TTC549 (cell line): ENCODE results near the gene NUP210L.

Experiments used
- FAIRE-seq: peaks from 2 replicates; lab custom pipeline; 2012; peaks lifted over from hg19 to GRCh38; lab: Jason Lieb, UNC

Gene NUP210L

DNA sequence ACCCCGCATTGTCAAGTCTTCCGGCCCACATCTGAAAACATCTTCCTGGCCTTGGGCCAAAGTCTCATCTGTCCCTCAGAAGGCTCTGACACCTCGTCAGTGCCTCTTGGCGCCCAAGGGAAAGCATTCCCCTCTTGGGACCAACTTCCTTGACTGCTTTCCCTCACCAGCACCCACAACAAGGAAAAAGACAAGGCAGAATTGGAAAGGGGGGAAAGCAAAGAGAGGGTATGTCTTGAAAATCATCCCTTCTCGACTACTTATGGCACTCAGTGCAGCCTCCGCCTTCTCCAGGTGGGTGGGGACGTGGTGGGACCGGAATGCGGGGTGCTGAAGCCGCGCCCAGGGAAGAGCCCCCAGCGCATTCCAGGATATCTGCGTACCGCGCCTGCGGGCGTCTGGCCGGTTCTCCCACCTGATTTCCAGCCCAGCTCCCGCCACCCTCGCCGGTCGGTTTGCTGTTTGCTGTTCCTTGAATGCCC is 191.0 kb downstream of the NUP210L start:
- no peak for FAIRE-seq

- peak; percentile 86 for FAIRE-seq
These were observed 191.6 kb downstream of the NUP210L start, which contains the start of gene SLC39A1 for GRCh38 chr1:153963030-153963849. Gene SLC39A1, minus strand, starts transcription at chr1:153963537. Its CDS starts 822 bp downstream, at chr1:153962715.

DNA sequence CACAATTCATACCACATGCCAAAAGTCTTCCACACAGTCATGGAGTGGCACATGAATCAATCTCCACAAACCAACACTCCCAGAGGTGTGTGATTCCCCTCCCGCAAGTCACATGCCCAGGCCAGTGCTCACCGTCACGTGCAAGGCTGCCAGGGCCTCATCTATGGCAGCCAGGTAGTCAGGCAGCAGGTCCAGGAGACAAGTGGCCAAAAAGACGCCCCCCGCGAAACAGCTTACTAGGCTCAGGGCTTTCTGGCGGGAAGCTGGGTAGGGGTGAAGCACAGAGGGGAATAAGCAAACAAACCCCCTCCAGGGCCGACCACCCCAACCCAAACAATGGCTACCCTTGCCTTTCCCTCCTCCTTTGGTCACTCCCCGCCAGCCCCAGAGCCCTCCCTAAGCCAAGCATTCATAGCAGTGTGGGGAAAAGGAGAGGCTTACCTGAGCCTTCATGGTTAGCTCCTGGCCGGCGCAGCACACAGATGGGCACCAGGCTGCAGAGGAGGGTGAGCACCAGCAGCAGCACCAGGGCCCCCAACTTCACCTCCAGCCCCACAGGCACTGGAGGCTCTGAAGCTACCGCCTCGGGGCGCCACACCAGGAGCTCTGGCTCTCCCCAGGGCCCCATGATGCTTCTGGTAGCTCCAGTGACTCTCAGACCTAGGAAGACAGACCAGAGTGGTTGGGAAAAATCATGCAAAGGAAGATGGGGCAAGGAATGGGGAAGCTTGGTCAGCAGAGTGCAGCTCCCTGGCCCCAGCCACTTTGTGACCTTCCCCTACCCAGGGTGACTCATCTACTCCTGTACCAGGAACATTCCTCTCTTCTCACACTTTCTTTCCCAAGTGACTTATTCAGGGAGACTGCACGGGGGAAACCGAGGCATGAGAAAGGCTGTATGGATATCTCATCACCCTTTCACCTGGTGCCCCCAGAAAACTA is 192.5 kb downstream of the NUP210L start:
- no peak for FAIRE-seq

DNA sequence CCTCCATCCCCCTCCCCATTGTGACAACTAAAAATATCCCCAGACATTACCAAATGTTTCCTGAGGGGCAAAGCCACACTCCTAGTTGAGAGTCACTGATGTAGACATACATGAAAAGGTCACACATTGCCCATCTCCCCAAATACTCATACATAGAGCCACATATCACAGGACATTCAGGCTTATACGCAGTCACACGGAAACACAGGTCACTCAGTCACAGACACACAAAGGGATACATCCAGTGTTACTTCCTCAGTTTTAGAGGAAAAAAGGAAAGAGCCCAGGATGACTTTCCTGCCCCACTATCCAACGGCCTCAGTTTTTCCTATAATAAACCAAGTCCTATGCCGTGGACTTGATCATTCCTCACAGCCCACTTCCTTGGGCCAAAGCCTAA is 193.5 kb downstream of the NUP210L start:
- no peak for FAIRE-seq

GRCh38 chr1:153960206-153960605 is 194.7 kb downstream of the NUP210L start:
- FAIRE-seq: no peak

- FAIRE-seq: no peak
These were observed 195.4 kb downstream of the NUP210L start for GRCh38 chr1:153959454-153959853.

DNA sequence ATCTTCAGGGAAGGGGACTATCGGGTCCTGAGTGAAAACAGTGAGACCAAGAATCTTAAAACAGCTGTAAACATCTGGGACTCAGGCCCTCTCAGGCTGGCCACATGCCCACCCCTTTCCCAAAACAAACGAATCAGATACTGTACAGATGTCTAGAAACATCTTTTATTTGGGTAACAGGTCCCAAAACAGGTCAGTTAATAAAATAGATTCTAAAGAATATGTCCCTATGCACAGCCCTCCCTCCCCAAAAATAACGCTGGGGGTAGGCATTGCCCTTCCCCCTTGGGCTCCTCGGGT is 196.0 kb downstream of the NUP210L start:
- FAIRE-seq: no peak

DNA sequence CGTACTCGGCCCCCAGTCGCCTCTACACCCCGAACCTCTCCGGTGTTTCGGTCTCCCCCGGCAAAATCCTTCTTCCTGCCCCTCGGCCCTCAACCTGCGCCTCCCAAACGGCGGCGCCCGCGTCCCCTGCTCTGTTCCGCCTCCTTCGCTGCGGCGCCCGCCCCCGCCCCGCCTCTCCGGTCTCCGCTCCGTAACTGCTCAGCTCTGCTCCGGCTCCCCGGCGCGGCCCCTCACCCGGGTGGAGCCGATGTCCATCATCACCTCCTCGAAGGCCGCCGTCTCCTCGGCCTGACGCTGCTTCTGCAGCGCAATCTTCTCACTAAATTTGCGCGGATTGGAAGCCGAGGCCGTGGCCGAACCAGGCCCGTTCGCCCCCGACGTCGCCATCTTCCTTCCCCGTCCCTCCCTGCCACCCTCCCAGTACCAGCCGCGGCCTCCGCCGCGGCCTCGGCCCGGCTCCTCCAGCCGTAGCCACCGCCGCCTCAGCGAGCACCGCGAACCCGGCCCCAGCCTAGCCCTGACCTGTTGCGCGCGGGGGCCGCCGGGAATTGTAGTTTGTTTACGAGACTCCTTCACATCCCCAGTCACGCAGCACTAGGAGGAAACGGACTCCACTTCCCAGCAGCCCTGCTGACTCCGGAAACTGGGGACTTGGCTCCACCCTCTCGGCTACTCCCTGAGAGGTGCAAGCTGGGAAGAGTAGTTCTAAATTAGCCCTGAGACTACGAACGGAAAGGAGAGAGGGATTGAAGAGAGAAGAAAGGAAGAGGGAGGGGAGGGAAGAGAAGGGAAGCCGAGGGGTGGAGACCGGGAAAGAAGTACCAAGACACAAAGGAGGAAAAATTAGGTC is 196.5 kb downstream of the NUP210L start, which contains the start of gene CRTC2:
Gene CRTC2, minus strand, starts transcription at position 502 of the 850 bp plus-strand sequence. Its CDS starts 115 bp downstream, at position 387.
- FAIRE-seq: peak; percentile 99

DNA sequence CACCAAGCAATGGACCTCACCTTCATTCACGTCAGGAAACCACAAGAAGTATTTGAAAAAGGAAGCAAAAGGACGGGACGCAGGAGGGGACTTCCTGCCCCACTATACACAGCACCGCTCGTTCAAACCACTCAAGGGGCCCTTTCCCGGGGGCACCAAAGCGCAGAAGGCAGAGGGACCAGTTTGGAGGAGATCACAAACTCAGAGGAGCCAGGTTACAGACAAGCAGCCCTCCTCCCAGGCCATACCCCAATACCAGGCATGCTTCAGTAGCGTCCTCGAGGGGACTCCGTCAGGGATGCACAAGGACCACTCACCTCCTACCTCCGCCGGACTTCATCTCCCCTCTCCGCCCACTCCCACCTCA is 197.1 kb downstream of the NUP210L start:
- FAIRE-seq: no peak

DNA sequence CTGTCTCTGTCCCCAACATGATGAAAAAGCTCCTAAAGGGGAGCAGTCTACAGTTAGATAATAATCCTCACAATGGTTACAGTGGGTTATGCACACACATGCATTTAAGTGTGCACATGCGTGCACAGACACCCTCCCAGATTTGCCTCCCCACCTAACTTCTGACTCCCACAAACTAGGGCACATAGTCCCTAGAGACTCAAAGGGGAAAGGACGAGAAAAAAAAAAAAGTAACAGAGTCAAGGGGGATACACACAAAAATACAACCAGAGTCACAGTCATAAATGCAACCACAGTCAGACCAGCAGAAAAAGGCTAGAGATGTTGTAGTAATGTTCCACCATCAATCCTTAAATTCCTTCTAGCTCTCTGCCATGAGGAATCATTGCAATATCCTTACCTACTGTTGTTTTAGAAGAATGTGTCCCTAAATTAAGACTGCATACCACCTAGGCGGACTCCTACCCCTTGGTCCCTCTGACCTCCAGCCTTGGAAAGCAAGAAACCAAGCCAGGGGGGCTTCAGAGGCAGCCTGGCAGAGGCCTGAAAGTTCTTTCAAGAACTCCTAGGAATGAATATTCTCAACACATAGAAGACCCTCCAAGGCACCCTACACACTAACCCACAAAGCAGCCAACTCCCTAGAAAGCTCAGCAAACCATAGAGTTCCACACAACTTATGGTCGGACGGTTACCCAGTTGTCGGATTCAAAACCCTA is 197.7 kb downstream of the NUP210L start:
- FAIRE-seq: no peak

DNA sequence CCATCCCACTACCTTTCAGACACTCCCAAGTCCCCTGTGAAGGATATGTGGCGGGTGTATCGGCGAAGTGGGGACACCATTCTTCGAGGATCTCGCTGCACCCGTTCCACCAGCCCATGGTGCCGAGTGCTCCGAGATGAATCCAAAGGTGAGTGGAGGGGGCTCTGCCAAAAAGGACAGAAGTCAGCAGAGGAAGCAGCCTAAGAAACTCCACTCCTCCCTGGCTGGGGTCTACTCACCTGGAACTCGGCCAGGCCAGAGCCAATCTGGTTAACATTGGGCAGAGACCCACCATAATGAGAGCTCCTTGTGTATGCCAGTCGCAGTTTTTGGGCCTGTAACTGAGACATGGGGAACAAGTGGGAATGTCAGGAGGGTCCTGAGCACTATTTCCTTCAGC is 200.0 kb downstream of the NUP210L start:
- FAIRE-seq: no peak

- FAIRE-seq: no peak
These were observed 201.0 kb downstream of the NUP210L start for GRCh38 chr1:153953859-153954365.

DNA sequence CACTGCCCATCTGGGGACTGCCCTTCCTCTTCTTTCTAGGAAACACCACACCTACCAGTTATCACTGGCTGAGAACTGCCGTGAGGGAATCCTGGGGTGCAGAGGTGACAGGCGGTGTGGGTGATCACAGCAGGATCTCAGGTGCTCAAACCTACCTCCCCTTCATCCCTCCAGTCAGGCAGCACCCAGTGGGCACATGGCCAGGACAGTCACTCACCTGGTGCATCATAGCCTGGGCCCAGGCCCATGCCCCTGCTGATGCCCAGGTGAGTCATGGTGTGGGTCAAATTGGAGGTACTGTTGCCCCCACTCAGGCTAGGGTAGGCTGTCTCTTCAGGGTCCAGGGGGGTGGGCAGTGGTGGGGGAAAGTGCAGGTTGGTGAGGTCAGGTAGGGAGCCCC is 203.1 kb downstream of the NUP210L start:
- FAIRE-seq: no peak

- no peak for FAIRE-seq
These were observed 203.7 kb downstream of the NUP210L start for GRCh38 chr1:153951183-153951582.

GRCh38 chr1:153946622-153947241 is 208.1 kb downstream of the NUP210L start, which contains the start of gene DENND4B:
Gene DENND4B, minus strand, starts transcription at chr1:153946718. Its CDS starts 2,344 bp downstream, at chr1:153944374.
- FAIRE-seq: no peak

DNA sequence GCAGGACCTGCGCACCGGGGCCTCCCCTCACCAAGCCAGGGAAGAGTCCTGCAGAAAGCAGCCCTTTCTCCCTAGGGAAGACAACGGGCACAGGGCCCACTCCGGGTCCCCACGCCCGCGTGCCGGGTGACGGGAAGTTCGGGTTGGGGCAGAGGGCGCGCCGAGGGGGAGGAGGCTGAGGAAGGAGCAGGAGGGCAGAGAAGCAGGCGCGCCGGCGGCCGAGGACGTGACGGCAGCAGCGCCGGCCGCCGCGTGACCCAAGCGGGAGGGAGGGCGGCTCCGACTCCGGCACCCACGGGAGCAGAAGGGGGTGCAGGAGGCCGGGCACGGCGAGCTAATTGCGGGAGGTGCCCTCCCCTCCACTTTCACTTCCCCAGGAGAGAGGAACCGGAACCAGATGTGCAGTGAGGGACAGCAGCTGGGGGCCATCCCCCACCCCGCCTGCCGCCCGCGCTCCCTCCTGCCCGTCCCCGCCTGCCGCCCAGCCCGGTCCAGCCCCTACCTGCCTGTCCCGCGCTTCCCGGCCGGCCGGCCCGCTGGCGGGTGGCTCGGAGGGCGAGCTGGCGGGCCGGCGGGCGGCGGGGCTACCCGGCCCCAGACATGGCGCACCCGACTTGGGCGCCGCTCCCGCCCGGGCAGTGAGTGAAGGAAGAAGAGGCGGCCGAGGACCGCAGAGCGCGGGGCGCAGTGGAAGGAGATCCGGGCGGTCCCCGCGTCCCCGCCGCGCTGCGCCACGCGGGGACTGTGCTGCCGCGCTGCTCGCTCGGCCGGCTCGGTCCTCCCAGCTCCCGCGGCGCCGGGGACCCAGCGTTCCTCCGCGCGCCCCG is 208.9 kb downstream of the NUP210L start:
- FAIRE-seq: no peak

DNA sequence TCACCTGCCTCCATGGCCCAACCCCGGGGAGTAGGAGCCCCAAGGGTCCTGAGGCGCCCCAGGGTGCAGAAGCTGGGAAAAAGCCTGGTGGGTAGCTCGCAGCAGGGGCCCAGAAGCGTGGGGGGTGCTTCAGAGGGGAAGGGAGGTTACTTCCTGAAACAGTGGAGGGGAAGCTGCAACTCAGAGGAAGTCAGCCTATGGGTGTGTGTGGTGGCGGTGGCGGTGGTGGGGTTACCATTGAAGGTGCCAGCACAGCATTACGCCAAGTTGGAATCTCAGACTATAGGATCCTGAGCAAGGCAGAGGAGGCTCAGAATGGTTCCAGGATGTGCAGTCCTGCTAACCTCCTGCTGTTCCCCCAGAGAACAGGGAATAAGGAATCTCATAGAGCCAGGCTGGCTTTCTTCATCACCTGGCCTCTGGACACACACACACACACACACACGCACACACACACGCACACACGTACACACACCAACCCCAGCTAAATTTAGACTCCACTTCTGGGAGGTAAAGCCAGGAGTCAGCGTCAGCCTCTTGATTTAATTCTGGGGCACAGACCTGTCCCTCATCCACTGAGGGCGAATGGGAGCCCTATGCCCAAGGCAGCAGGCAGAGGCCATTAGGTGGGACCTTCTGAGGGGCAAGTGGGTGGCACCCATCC is 209.6 kb downstream of the NUP210L start:
- FAIRE-seq: no peak

DNA sequence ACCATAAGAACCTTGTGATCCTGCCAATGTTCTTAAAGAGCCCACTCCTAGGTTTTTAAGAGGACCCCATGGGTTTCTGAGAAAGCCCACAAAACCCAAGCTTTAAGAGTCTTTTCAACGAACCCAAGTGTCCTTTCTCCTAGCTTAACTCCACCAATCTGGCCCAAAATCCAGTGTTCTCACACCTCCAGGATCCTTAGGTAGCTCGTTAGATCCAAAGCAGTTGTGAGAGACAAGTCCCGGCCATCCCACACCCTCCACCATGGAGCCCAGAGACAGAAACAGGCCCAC is 210.1 kb downstream of the NUP210L start:
- no peak for FAIRE-seq
